A204.1 (cell line): Measurements from ENCODE around the gene CPT1C.

Experiments used
- FAIRE-seq: peaks from 2 replicates; lab custom pipeline; 2012; peaks lifted over from hg19 to GRCh38; lab: Jason Lieb, UNC

CPT1C gene

DNA sequence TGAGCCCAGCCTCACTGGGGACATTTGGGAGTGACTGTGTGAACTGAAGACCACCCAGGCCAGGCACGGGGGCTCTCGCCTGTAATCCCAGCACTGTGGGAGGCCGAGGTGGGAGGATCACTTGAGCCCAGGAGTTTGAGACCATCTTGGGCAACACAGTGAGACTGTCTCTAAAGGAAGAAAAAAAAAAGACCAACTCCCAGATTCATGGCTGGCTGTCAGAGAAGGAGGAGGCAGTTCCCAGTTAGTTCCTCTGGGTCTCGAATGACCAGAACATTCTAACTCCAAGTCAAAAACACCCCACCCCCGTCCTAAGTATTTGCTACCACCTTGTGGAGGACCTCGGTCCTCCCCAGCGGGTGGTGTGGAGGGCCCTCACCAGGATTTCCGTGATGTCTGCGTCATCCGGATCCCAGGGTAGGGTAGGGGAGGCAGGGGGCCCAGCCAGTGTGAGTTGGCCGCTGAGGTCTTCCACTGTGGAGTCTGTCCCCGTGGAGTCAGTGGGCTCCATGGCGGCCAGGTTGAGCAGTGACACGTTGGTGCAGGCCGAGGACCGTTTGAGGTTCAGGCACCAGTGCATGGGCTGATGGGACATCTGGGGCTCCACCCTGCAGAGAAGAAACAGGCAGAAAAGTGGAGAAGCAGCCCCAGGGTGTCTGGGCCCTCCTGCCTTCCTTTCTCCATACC lies 70.9 kb downstream of the CPT1C start:
- no peak for FAIRE-seq

GRCh38 chr19:49763230-49763629 lies 72.3 kb downstream of the CPT1C start, which contains the start of gene TSKS:
Gene TSKS, minus strand, starts transcription at chr19:49763306. Its CDS starts 59 bp downstream, at chr19:49763247.
- FAIRE-seq, result no peak
